Gastroesophageal sphincter (tissue), 3 donors: ENCODE data around the gene PA2G4.

Experiments used
- EP300 ChIP-seq: sonication (generic); formaldehyde crosslinking; IDR thresholded peaks from one replicate; pipeline ENCODE4 v1.6.1; 2017; ENCODE audit warnings: antibody characterized with exemption, mild to moderate bottlenecking
- POLR2A ChIP-seq, 2 donors: fragments of 450-650 bp; IDR thresholded peaks; one replicate each; pipeline ENCODE4 v1.6.1; 2017; ENCODE audit warnings: antibody characterized with exemption in 2 of 2, mild to moderate bottlenecking in 2 of 2, moderate library complexity in 1 of 2
- POLR2AphosphoS5 ChIP-seq: sonication (generic); formaldehyde crosslinking; IDR thresholded peaks from one replicate; pipeline ENCODE4 v1.6.1; 2017; ENCODE audit warnings: antibody characterized with exemption
- TF ChIP-seq, protein P1 (sequence below), 4 experiments: fragments of 200-600 bp in 2 of 4; fragments of 450-650 bp in 2 of 4; sonication (generic) in 1 of 4; IDR thresholded peaks; one replicate each; pipeline ENCODE4 v1.5.1; 2017 to 2019; ENCODE audit warnings: antibody characterized with exemption in 4 of 4, mild to moderate bottlenecking in 2 of 4, moderate library complexity in 2 of 4

GRCh38 chr12:56150563-56150962, 46.2 kb downstream of the PA2G4 start:
- TF ChIP-seq, protein P1, sequence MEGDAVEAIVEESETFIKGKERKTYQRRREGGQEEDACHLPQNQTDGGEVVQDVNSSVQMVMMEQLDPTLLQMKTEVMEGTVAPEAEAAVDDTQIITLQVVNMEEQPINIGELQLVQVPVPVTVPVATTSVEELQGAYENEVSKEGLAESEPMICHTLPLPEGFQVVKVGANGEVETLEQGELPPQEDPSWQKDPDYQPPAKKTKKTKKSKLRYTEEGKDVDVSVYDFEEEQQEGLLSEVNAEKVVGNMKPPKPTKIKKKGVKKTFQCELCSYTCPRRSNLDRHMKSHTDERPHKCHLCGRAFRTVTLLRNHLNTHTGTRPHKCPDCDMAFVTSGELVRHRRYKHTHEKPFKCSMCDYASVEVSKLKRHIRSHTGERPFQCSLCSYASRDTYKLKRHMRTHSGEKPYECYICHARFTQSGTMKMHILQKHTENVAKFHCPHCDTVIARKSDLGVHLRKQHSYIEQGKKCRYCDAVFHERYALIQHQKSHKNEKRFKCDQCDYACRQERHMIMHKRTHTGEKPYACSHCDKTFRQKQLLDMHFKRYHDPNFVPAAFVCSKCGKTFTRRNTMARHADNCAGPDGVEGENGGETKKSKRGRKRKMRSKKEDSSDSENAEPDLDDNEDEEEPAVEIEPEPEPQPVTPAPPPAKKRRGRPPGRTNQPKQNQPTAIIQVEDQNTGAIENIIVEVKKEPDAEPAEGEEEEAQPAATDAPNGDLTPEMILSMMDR (IDR thresholded peaks at IDR 0.05) = no peak
- TF ChIP-seq POLR2AphosphoS5 (no peak), POLR2A (IDR thresholded peaks at IDR 0.05) (no peak), EP300 (no peak)
